ENCODE results near the gene FLYWCH1. TPM values are rescaled to one million over a fixed set of nuclear protein-coding genes. Genes with fewer than 3 reads are reported as not detected.

The FLYWCH1 gene
- total and polyA plus RNA-seq, 10 of the 15 experiments (the other 5 are each of a cell fraction or from before 2014, with no cell fraction given), result 0.47 to 33.8 (median 11.2) TPM

GRCh38 chr16:2969545-2970521 lies 58.1 kb downstream of the FLYWCH1 start (continued):
- TF ChIP-seq BCL11A (IDR thresholded peaks at IDR 0.05; ENCODE audit: low read depth, low read length), result peak; percentile 17; the same call in 1 of the 2 replicates
- TF ChIP-seq CTCF (IDR thresholded peaks at IDR 0.05 in 2 of 3, conservative IDR thresholded peaks at IDR 0.05 in 1 of 3; ENCODE audit: control insufficient read depth in 2 of 3, extremely low read depth in 1 of 3, insufficient read depth in 1 of 3, low read depth in 3 of 3, low read length in 3 of 3), result peak; percentile 64 to 73 (median 67)
- peak; percentile 54 for TF ChIP-seq BCL3 (IDR thresholded peaks at IDR 0.05; ENCODE audit: borderline replicate concordance, insufficient read depth, low read depth, low read length, poor library complexity, severe bottlenecking)
- no peak for TF ChIP-seq WRNIP1 (IDR thresholded peaks at IDR 0.05; ENCODE audit: borderline replicate concordance, low read depth, low read length)
- 0 out of 2 replicates have a peak, but pooled peaks have one; percentile 49 for TF ChIP-seq CHD2 (IDR thresholded peaks at IDR 0.05; ENCODE audit: borderline replicate concordance, low read depth, low read length)
- TF ChIP-seq POLR2A (IDR thresholded peaks at IDR 0.05; ENCODE audit: low read depth, low read length), result peak; percentile 70; the same call in 1 of the 2 replicates
- TF ChIP-seq TCF3 (IDR thresholded peaks at IDR 0.05; ENCODE audit: borderline replicate concordance, insufficient read depth, low read depth, low read length), result 0 out of 2 replicates have a peak, but pooled peaks have one; percentile 14
- peak; percentile 40 for TF ChIP-seq IKZF1 (conservative IDR thresholded peaks at IDR 0.05)
- 0 out of 3 replicates have a peak, but pooled peaks have one; percentile 6 for TF ChIP-seq POU2F2 (IDR thresholded peaks at IDR 0.05; ENCODE audit: borderline replicate concordance, low read depth, low read length)
- TF ChIP-seq POLR2AphosphoS5 (IDR thresholded peaks at IDR 0.05; ENCODE audit: low read length), result 0 out of 2 replicates have a peak, but pooled peaks have one; percentile 29
- no peak for TF ChIP-seq ZZZ3 (IDR thresholded peaks at IDR 0.05; ENCODE audit: control insufficient read depth, insufficient read length, low read depth)
- 0 out of 2 replicates have a peak, but pooled peaks have one; percentile 29 for TF ChIP-seq RELB (IDR thresholded peaks at IDR 0.05; ENCODE audit: low read depth)
- TF ChIP-seq SMARCA5 (IDR thresholded peaks at IDR 0.05), result peak; percentile 72; the same call in 1 of the 2 replicates
- peak; percentile 26; the same call in 1 of the 2 replicates for TF ChIP-seq BACH1 (IDR thresholded peaks at IDR 0.05; ENCODE audit: borderline replicate concordance)
- TF ChIP-seq SMC3 (IDR thresholded peaks at IDR 0.05; ENCODE audit: borderline replicate concordance, low read length), result peak; percentile 22; the same call in 1 of the 2 replicates
- TF ChIP-seq NFXL1 (IDR thresholded peaks at IDR 0.05; ENCODE audit: borderline replicate concordance), result no peak; the same call in 1 of the 2 replicates
- TF ChIP-seq TARDBP (IDR thresholded peaks at IDR 0.05; ENCODE audit: borderline replicate concordance), result no peak
